Hepatocyte (in vitro differentiated cells): ENCODE results near the gene MCM5. TPM values are rescaled to one million over a fixed set of nuclear protein-coding genes. Genes with fewer than 3 reads are reported as not detected.

Source experiments
- DNase-seq: peaks from one replicate; pipeline ENCODE4 v3.0.0-alpha.2; 2016; ENCODE audit warnings: low spot score
- H2AFZ ChIP-seq: fragments of 200-600 bp; sonication (generic); 2 replicates; pipeline ENCODE4 v1.6.0; 2016; ENCODE audit warnings: antibody characterized with exemption, mild to moderate bottlenecking
- H3K27ac ChIP-seq: fragments of 200-600 bp; sonication (generic); 2 replicates; pipeline ENCODE4 v1.5.1; 2016; ENCODE audit warnings: mild to moderate bottlenecking
- H3K27me3 ChIP-seq: fragments of 200-600 bp; sonication (generic); 2 replicates; pipeline ENCODE4 v1.6.1; 2016
- H3K36me3 ChIP-seq: fragments of 200-600 bp; sonication (generic); replicated peaks from 2 replicates; pipeline ENCODE4 v1.5.1; 2016; ENCODE audit warnings: low read depth; ENCODE audit not compliant: insufficient read depth
- H3K4me1 ChIP-seq: fragments of 200-600 bp; sonication (generic); 2 replicates; pipeline ENCODE4 v1.5.1; 2016; ENCODE audit warnings: mild to moderate bottlenecking, moderate library complexity; ENCODE audit not compliant: insufficient read depth
- H3K4me2 ChIP-seq: fragments of 200-600 bp; sonication (generic); 2 replicates; pipeline ENCODE4 v1.6.0; 2016
- H3K4me3 ChIP-seq: fragments of 200-600 bp; sonication (generic); 2 replicates; pipeline ENCODE4 v1.5.1; 2016; ENCODE audit warnings: mild to moderate bottlenecking
- H3K79me2 ChIP-seq: fragments of 200-600 bp; sonication (generic); 2 replicates; pipeline ENCODE4 v1.6.0; 2017; ENCODE audit warnings: mild to moderate bottlenecking
- H3K9me2 ChIP-seq: fragments of 200-600 bp; sonication (generic); replicated peaks from 2 replicates; pipeline ENCODE4 v1.6.0; 2017; ENCODE audit warnings: mild to moderate bottlenecking; ENCODE audit not compliant: insufficient read depth
- H3K9me3 ChIP-seq: fragments of 200-600 bp; sonication (generic); 2 replicates; pipeline ENCODE4 v1.5.1; 2016; ENCODE audit warnings: low read depth, mild to moderate bottlenecking
- H4K20me1 ChIP-seq: fragments of 200-600 bp; sonication (generic); 2 replicates; pipeline ENCODE4 v1.6.0; 2016; ENCODE audit warnings: mild to moderate bottlenecking; ENCODE audit not compliant: insufficient read depth, poor library complexity, severe bottlenecking
- EZH2 ChIP-seq: fragments of 200-600 bp; sonication (generic); IDR thresholded peaks from 2 replicates; pipeline ENCODE4 v1.6.1; 2016; ENCODE audit warnings: antibody characterized with exemption, mild to moderate bottlenecking, borderline replicate concordance
- EZH2phosphoT487 ChIP-seq: fragments of 200-600 bp; sonication (generic); IDR thresholded peaks from one replicate; pipeline ENCODE4 v1.6.1; 2018; ENCODE audit warnings: antibody characterized with exemption, mild to moderate bottlenecking, low read depth, moderate library complexity; ENCODE audit not compliant: unreplicated experiment, severe bottlenecking
- WGBS: methylation state at CpG from one replicate; pipeline ENCODE4 v1.1.6; 2016; ENCODE audit warnings: low lambda C conversion rate; ENCODE audit errors: missing lambda C conversion rate; 5-methylcytosine and 5-hydroxymethylcytosine counted together
- polyA plus RNA-seq: library from polyadenylated mRNA; unstranded; fragments of >200 nt; fragmentation: Nextera tagmentation; extraction: Ambion mirVana; gene quantifications from 2 replicates; pipeline ENCODE4 v1.2.1, GENCODE V29; 2016
- total RNA-seq: library from RNA; depleted of rRNA; stranded (reverse); fragments of >200 nt; gene quantifications from 2 replicates; pipeline ENCODE4 v1.2.3, GENCODE V29; 2014
- TF ChIP-seq, protein P1 (sequence below): fragments of 200-600 bp; sonication (generic); IDR thresholded peaks from 2 replicates; pipeline ENCODE4 v1.5.1; 2016; ENCODE audit warnings: antibody characterized with exemption, mild to moderate bottlenecking; ENCODE audit not compliant: poor library complexity

Gene MCM5
- total and polyA plus RNA-seq, 2 experiments from 2014 or later, result 21.7 to 36.1 TPM

DNA sequence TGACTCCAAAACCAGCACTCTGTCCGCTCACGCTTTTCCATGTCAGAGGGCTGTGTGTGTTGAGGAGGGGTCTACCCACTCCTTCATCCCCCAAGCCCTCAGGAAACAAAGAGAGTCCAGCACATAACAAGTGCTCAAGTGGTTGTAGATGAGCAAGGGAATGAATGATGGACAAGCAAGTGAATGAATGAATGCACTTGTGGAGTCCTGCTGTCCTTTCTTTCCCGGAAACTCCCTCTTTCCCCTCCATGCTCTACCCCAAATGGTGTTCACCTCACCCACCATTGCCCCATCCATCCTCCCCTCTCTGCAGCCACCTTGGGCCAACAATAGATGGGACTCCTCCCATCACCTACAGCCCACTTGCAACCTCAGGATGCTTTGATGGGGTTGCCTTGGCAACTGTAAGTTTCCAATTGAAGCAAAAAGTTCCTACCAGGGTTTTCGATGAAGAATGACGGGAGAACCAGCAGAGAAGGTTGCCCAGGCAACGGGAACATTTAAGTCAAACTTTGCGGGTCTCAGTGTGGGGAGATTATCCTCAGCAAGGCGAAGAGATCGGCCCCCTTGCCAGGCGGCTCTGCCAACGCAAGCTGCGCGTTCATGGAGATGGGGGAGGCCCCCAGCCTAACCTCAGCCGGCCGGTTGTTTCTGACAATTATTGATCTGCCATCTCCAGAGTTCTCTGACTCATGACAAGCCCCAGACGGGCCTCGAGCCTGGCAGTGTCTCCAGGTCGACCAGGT lies 51.1 kb downstream of the MCM5 start:
- no peak overlapping the region for H3K27ac ChIP-seq
- H2AFZ ChIP-seq, result no peak overlapping the region
- H3K4me2 ChIP-seq, result no peak overlapping the region
- no peaks in the 10 kb centered on the region for H3K27me3 ChIP-seq
- H3K4me1 ChIP-seq, result peaks cover 6% of the 10 kb centered on the region
- no peaks in the 10 kb centered on the region for H3K79me2 ChIP-seq
- no peak for DNase-seq
- WGBS, result 83% methylated on average over 18 of the region's 18 CpGs
- no peak for TF ChIP-seq EZH2phosphoT487
- TF ChIP-seq EZH2, result no peak
- TF ChIP-seq, protein P1, sequence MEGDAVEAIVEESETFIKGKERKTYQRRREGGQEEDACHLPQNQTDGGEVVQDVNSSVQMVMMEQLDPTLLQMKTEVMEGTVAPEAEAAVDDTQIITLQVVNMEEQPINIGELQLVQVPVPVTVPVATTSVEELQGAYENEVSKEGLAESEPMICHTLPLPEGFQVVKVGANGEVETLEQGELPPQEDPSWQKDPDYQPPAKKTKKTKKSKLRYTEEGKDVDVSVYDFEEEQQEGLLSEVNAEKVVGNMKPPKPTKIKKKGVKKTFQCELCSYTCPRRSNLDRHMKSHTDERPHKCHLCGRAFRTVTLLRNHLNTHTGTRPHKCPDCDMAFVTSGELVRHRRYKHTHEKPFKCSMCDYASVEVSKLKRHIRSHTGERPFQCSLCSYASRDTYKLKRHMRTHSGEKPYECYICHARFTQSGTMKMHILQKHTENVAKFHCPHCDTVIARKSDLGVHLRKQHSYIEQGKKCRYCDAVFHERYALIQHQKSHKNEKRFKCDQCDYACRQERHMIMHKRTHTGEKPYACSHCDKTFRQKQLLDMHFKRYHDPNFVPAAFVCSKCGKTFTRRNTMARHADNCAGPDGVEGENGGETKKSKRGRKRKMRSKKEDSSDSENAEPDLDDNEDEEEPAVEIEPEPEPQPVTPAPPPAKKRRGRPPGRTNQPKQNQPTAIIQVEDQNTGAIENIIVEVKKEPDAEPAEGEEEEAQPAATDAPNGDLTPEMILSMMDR, result no peak
- H3K36me3 ChIP-seq, result no peaks in the 10 kb centered on the region
- no peak overlapping the region for H3K4me3 ChIP-seq
- no peaks in the 10 kb centered on the region for H4K20me1 ChIP-seq
- H3K9me2 ChIP-seq, result no peaks in the 10 kb centered on the region
- H3K9me3 ChIP-seq, result no peaks in the 10 kb centered on the region

DNA sequence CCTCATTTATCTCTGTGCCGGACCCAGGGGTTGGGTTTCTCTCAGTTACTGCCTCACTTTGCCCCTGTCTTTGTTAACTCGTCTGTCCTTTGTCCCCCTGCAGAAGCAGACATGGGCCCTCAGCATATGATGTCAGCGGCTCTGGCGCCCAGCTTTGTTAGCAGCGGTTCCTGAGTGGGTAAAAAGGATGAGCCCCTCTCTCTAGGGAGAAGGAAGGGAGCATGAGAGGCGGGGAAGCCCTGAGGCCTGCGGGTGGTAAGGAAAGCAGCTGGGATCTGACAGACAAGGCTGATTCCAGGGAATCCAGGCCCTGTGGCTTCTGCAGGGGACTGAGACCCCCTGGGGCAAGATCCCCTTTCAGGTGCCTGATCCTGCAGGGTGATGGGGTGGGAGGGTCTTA lies 51.7 kb downstream of the MCM5 start:
- peaks cover 6% of the 10 kb centered on the region for H3K4me1 ChIP-seq
- H4K20me1 ChIP-seq, result no peaks in the 10 kb centered on the region
- DNase-seq, result no peak
- H2AFZ ChIP-seq, result no peak overlapping the region
- no peaks in the 10 kb centered on the region for H3K36me3 ChIP-seq
- no peaks in the 10 kb centered on the region for H3K27me3 ChIP-seq
- H3K4me3 ChIP-seq, result no peak overlapping the region
- H3K9me3 ChIP-seq, result no peaks in the 10 kb centered on the region
- no peaks in the 10 kb centered on the region for H3K9me2 ChIP-seq
- H3K79me2 ChIP-seq, result no peaks in the 10 kb centered on the region
- H3K4me2 ChIP-seq, result no peak overlapping the region
- WGBS, result 88% methylated on average over 7 of the region's 7 CpGs
- H3K27ac ChIP-seq, result no peak overlapping the region
- TF ChIP-seq EZH2, result no peak
- TF ChIP-seq, protein P1, result no peak
- no peak for TF ChIP-seq EZH2phosphoT487

DNA sequence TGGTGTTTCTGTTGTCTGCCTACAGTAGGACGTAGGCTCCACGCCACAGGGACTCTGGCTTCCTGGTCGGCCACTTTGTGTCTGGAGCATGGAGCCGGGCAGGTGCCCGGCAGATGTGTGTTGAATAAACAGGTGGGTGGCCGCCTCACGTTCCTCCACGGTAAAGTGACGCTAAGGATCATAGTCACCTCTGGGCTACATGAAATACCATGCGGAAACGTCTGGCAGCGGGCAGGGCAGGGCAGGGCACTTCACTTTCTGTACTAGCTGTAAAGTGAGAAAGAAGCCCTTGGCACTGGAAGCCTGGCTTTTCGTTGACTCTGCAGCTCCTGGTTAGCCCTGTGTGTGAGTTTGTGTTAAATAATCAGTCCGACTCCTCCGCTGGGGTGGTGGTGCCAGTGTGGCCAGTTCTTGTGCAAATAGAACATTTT lies 52.4 kb downstream of the MCM5 start:
- Histone ChIP-seq H3K36me3 (no peaks in the 10 kb centered on the region), H3K9me2 (no peaks in the 10 kb centered on the region), H2AFZ (no peak overlapping the region), H3K27me3 (no peaks in the 10 kb centered on the region), H3K27ac (no peak overlapping the region), H3K79me2 (no peaks in the 10 kb centered on the region), H3K4me1 (peaks cover 6% of the 10 kb centered on the region), H3K4me2 (no peak overlapping the region), H3K9me3 (no peaks in the 10 kb centered on the region), H3K4me3 (no peak overlapping the region), H4K20me1 (no peaks in the 10 kb centered on the region)
- no peak for DNase-seq
- 82% methylated on average over 15 of the region's 15 CpGs for WGBS
- TF ChIP-seq, protein P1, result no peak
- TF ChIP-seq EZH2 (no peak), EZH2phosphoT487 (no peak)
